Liver (tissue), 9 donors: Measurements from ENCODE around the gene WWC1. TPM values are rescaled to one million over a fixed set of nuclear protein-coding genes. Genes with fewer than 3 reads are reported as not detected.

Experiments used
- DNase-seq: peaks from one replicate; pipeline ENCODE4 v3.0.0-alpha.2; 2017; ENCODE audit warnings: low spot score
- H3K27ac ChIP-seq, 2 donors: one replicate each; pipeline ENCODE4 v1.7.0; 2013; ENCODE audit warnings: inconsistent platforms in 2 of 2, low read length in 2 of 2, control low read depth in 1 of 2, low read depth in 1 of 2, mild to moderate bottlenecking in 1 of 2
- H3K27me3 ChIP-seq, 4 donors: one replicate each; pipeline versions ENCODE4 v1.6.1 to v1.7.0; 2013; ENCODE audit warnings: low read length in 3 of 4, inconsistent platforms in 1 of 4, mild to moderate bottlenecking in 1 of 4, moderate library complexity in 1 of 4; ENCODE audit not compliant: control insufficient read depth in 4 of 4, insufficient read depth in 4 of 4
- H3K36me3 ChIP-seq, 4 donors: one replicate each; pipeline versions ENCODE4 v1.6.1 to v1.7.0; 2013; ENCODE audit warnings: low read length in 3 of 4, mild to moderate bottlenecking in 3 of 4, low read depth in 1 of 4, moderate library complexity in 1 of 4; ENCODE audit not compliant: control insufficient read depth in 4 of 4, insufficient read depth in 3 of 4
- H3K4me1 ChIP-seq, 4 donors: one replicate each; pipeline versions ENCODE4 v1.6.1 to v1.7.0; 2013; ENCODE audit warnings: low read length in 3 of 4, mild to moderate bottlenecking in 3 of 4, moderate library complexity in 1 of 4; ENCODE audit not compliant: control insufficient read depth in 4 of 4, insufficient read depth in 4 of 4
- H3K4me3 ChIP-seq, 3 donors: one replicate each; pipeline versions ENCODE4 v1.6.1 to v1.7.0; 2013; ENCODE audit warnings: low read length in 3 of 3, control low read depth in 1 of 3, low read depth in 1 of 3, mild to moderate bottlenecking in 1 of 3
- H3K9ac ChIP-seq, 2 donors: one replicate each; pipeline ENCODE4 v1.7.0; 2013; ENCODE audit warnings: low read length in 2 of 2, mild to moderate bottlenecking in 2 of 2, moderate library complexity in 2 of 2, control low read depth in 1 of 2, low read depth in 1 of 2
- H3K9me3 ChIP-seq, 4 donors: one replicate each; pipeline versions ENCODE4 v1.6.1 to v1.7.0; 2013; ENCODE audit warnings: low read length in 3 of 4; ENCODE audit not compliant: control insufficient read depth in 4 of 4
- ATF3 ChIP-seq: IDR thresholded peaks from 2 replicates; pipeline ENCODE4 v1.6.1; 2016; ENCODE audit warnings: antibody characterized with exemption
- CTCF ChIP-seq: fragments of 150-350 bp; IDR thresholded peaks from 2 replicates; pipeline ENCODE4 v1.5.1; 2017; ENCODE audit warnings: improper control_type of control experiment, low read depth, low read length; ENCODE audit not compliant: missing input control
- EGR1 ChIP-seq, 2 donors: IDR thresholded peaks; 2 replicates each; pipeline ENCODE4 v1.6.1; 2016 to 2018; ENCODE audit warnings: antibody characterized with exemption in 2 of 2, low read depth in 2 of 2
- FOXA1 ChIP-seq: IDR thresholded peaks from 2 replicates; pipeline ENCODE4 v1.6.1; 2016; ENCODE audit warnings: antibody characterized with exemption
- FOXA2 ChIP-seq: IDR thresholded peaks from 2 replicates; pipeline ENCODE4 v1.6.1; 2016; ENCODE audit warnings: antibody characterized with exemption
- GABPA ChIP-seq, 2 donors: IDR thresholded peaks in 1 of 2; conservative IDR thresholded peaks in 1 of 2; 2 replicates each; pipeline ENCODE4 v1.6.1; 2016; ENCODE audit warnings: antibody characterized with exemption in 2 of 2, mild to moderate bottlenecking in 1 of 2, moderate library complexity in 1 of 2
- HNF4A ChIP-seq, 2 donors: conservative IDR thresholded peaks; 2 replicates each; pipeline ENCODE4 v1.6.1; 2016; ENCODE audit warnings: antibody characterized with exemption in 2 of 2, mild to moderate bottlenecking in 2 of 2
- HNF4G ChIP-seq: IDR thresholded peaks from 2 replicates; pipeline ENCODE4 v1.6.1; 2016; ENCODE audit warnings: antibody characterized with exemption
- JUND ChIP-seq, 2 donors: IDR thresholded peaks; 2 replicates each; pipeline ENCODE4 v1.6.1; 2016; ENCODE audit warnings: antibody characterized with exemption in 2 of 2
- MAX ChIP-seq: IDR thresholded peaks from 2 replicates; pipeline ENCODE4 v1.6.1; 2016; ENCODE audit warnings: antibody characterized with exemption
- NR2F2 ChIP-seq: IDR thresholded peaks from 2 replicates; pipeline ENCODE4 v1.6.1; 2016; ENCODE audit warnings: antibody characterized with exemption
- RAD21 ChIP-seq, 2 donors: IDR thresholded peaks; 2 replicates each; pipeline ENCODE4 v1.6.1; 2016; ENCODE audit warnings: antibody characterized with exemption in 2 of 2, mild to moderate bottlenecking in 2 of 2
- REST ChIP-seq: IDR thresholded peaks from 2 replicates; pipeline ENCODE4 v1.6.1; 2016; ENCODE audit warnings: antibody characterized with exemption, mild to moderate bottlenecking
- RXRA ChIP-seq, 2 donors: IDR thresholded peaks; 2 replicates each; pipeline ENCODE4 v1.6.1; 2017 to 2018; ENCODE audit warnings: antibody characterized with exemption in 2 of 2, mild to moderate bottlenecking in 1 of 2
- SP1 ChIP-seq: IDR thresholded peaks from 2 replicates; pipeline ENCODE4 v1.6.1; 2018; ENCODE audit warnings: antibody characterized with exemption, mild to moderate bottlenecking
- TAF1 ChIP-seq: conservative IDR thresholded peaks from 2 replicates; pipeline ENCODE4 v1.6.1; 2016; ENCODE audit warnings: antibody characterized with exemption, mild to moderate bottlenecking
- YY1 ChIP-seq: IDR thresholded peaks from 2 replicates; pipeline ENCODE4 v1.6.1; 2016; ENCODE audit warnings: antibody characterized with exemption, mild to moderate bottlenecking
- ZBTB33 ChIP-seq: IDR thresholded peaks from 2 replicates; pipeline ENCODE4 v1.6.1; 2016; ENCODE audit warnings: antibody characterized with exemption
- WGBS: extraction: QIAGEN DNeasy Blood & Tissue Kit; methylation state at CpG from one replicate; pipeline ENCODE4 v1.1.7; 2013; 5-methylcytosine and 5-hydroxymethylcytosine counted together
- polyA plus RNA-seq, 2 donors: library from polyadenylated mRNA; stranded (reverse) in 1 of 2; unstranded in 1 of 2; fragments of 200-250 nt in 1 of 2; fragments of >200 nt in 1 of 2; fragmentation: Nextera tagmentation in 1 of 2; extraction: Ambion mirVana in 1 of 2; gene quantifications; one replicate each; pipeline versions ENCODE4 v1.2.1 to v1.2.3, GENCODE V29; 2013 to 2015
- total RNA-seq, 2 donors: library from RNA; depleted of rRNA; stranded (reverse); fragments of >200 nt; gene quantifications; one replicate each; pipeline ENCODE4 v1.2.3, GENCODE V29; 2014
- donor health status: healthy.
- donor health status: healthy.
- donor health status: healthy.
- donor health status: healthy.
- donor health status: healthy.

WWC1 gene
- total and polyA plus RNA-seq, 4 donors: 5.9 to 25.1 (median 14.8) TPM

GRCh38 chr5:168315416-168316138, 24.1 kb downstream of the WWC1 start:
- peak overlapping the region; percentile 34 to 43 for H3K9ac ChIP-seq
- H3K4me1 ChIP-seq: peaks cover 7 to 58% (median 42%) of the 10 kb centered on the region in 4 donors
- no peaks in the 10 kb centered on the region for H3K36me3 ChIP-seq
- peak overlapping the region; percentile 91 to 95 for H3K27ac ChIP-seq
- H3K9me3 ChIP-seq: no peaks in the 10 kb centered on the region
- no peak for TF ChIP-seq HNF4A (conservative IDR thresholded peaks at IDR 0.05)
- TF ChIP-seq SP1: no peak
- WGBS: 62% methylated on average over 10 of the region's 10 CpGs
- H3K4me3 ChIP-seq: no peak overlapping the region
- no peak for DNase-seq
- H3K27me3 ChIP-seq: no peaks in the 10 kb centered on the region

- 31% methylated on average over 9 of the region's 9 CpGs for WGBS
- no peaks in the 10 kb centered on the region for H3K27me3 ChIP-seq
- peak overlapping the region in 1 of 3 donors; percentile 36 for H3K4me3 ChIP-seq
- H3K36me3 ChIP-seq: no peaks in the 10 kb centered on the region
- H3K9ac ChIP-seq: peak overlapping the region in 1 of 2 donors; percentile 43
- H3K9me3 ChIP-seq: no peaks in the 10 kb centered on the region
- no peak for DNase-seq
- H3K27ac ChIP-seq: peak overlapping the region; percentile 91 to 95
- peaks cover 7 to 54% (median 38%) of the 10 kb centered on the region in 4 donors for H3K4me1 ChIP-seq
- TF ChIP-seq REST (peak; percentile 69), SP1 (peak; percentile 76), EGR1 (IDR thresholded peaks at IDR 0.05; ENCODE audit: low read depth in 2 of 2) (peak in 1 of 2 donors; percentile 33), ATF3 (no peak), JUND (IDR thresholded peaks at IDR 0.05) (peak in 1 of 2 donors; percentile 31), MAX (peak; percentile 50), RAD21 (IDR thresholded peaks at IDR 0.05) (peak; percentile 24 to 50), HNF4G (no peak), HNF4A (conservative IDR thresholded peaks at IDR 0.05) (peak; percentile 68 to 70), RXRA (IDR thresholded peaks at IDR 0.05) (peak; percentile 64 to 70), YY1 (peak; percentile 67), TAF1 (no peak), CTCF (no peak), GABPA (IDR thresholded peaks at IDR 0.05 in 1 of 2, conservative IDR thresholded peaks at IDR 0.05 in 1 of 2) (no peak), FOXA2 (no peak), FOXA1 (no peak), ZBTB33 (peak; percentile 22), NR2F2 (no peak)
Observed at GRCh38 chr5:168316139-168316578, 24.7 kb downstream of the WWC1 start.
